Gastroesophageal sphincter (tissue), 4 donors: ENCODE data around the gene MIB2. TPM values are rescaled to one million over a fixed set of nuclear protein-coding genes. Genes with fewer than 3 reads are reported as not detected.
"Not testable (repeated sequence)": the region's sequence is repeated elsewhere in the genome, so short reads cannot be mapped to it uniquely, and the experiment has no call there.

Experiments
- ATAC-seq: fragments of 150-250 bp; one replicate; pipeline ENCODE4 v1.9.1; 2016; ENCODE audit warnings: mild to moderate bottlenecking, moderate library complexity
- H3K27ac ChIP-seq, 4 donors: fragments of 200-600 bp; sonication (generic) in 3 of 4; 1 replicate in 3 of 4; 2 replicates in 1 of 4; pipeline ENCODE4 v1.5.1; 2016 to 2019
- H3K27me3 ChIP-seq: fragments of 200-600 bp; sonication (generic); one replicate; pipeline ENCODE4 v1.5.1; 2019
- H3K36me3 ChIP-seq, 2 donors: fragments of 200-600 bp; sonication (generic); one replicate each; pipeline ENCODE4 v1.5.1; 2019; ENCODE audit warnings: control low read depth in 1 of 2
- H3K4me1 ChIP-seq, 3 donors: fragments of 200-600 bp; sonication (generic); 1 replicate in 2 of 3; 2 replicates in 1 of 3; pipeline ENCODE4 v1.5.1; 2016 to 2019; ENCODE audit warnings: control low read depth in 2 of 3
- H3K4me3 ChIP-seq, 2 donors: fragments of 200-600 bp; sonication (generic); one replicate each; pipeline ENCODE4 v1.5.1; 2019; ENCODE audit warnings: mild to moderate bottlenecking in 1 of 2, moderate library complexity in 1 of 2
- H3K9me3 ChIP-seq, 3 donors: fragments of 200-600 bp; sonication (generic); one replicate each; pipeline ENCODE4 v1.5.1; 2017 to 2019; ENCODE audit warnings: control low read depth in 2 of 3
- EP300 ChIP-seq: sonication (generic); formaldehyde crosslinking; IDR thresholded peaks from one replicate; pipeline ENCODE4 v1.6.1; 2017; ENCODE audit warnings: antibody characterized with exemption, mild to moderate bottlenecking
- POLR2A ChIP-seq, 2 donors: fragments of 450-650 bp; IDR thresholded peaks; one replicate each; pipeline ENCODE4 v1.6.1; 2017; ENCODE audit warnings: antibody characterized with exemption in 2 of 2, mild to moderate bottlenecking in 2 of 2, moderate library complexity in 1 of 2
- POLR2AphosphoS5 ChIP-seq: sonication (generic); formaldehyde crosslinking; IDR thresholded peaks from one replicate; pipeline ENCODE4 v1.6.1; 2017; ENCODE audit warnings: antibody characterized with exemption
- WGBS, 2 donors: methylation state at CpG; one replicate each; pipeline ENCODE4 v1.1.5; 2018; ENCODE audit warnings: low coverage in 1 of 2; 5-methylcytosine and 5-hydroxymethylcytosine counted together
- total RNA-seq, 4 donors: library from RNA; depleted of rRNA; stranded (reverse); fragments of >200 nt; gene quantifications; one replicate each; pipeline ENCODE4 v1.1.0, GENCODE V29; 2016
- TF ChIP-seq, protein P1 (sequence below), 4 experiments: fragments of 200-600 bp in 2 of 4; fragments of 450-650 bp in 2 of 4; sonication (generic) in 1 of 4; IDR thresholded peaks; one replicate each; pipeline ENCODE4 v1.5.1; 2017 to 2019; ENCODE audit warnings: antibody characterized with exemption in 4 of 4, mild to moderate bottlenecking in 2 of 4, moderate library complexity in 2 of 4

The MIB2 gene
- total RNA-seq, 4 donors from 2014 or later, result 51.4 to 85.3 (median 69.3) TPM

DNA sequence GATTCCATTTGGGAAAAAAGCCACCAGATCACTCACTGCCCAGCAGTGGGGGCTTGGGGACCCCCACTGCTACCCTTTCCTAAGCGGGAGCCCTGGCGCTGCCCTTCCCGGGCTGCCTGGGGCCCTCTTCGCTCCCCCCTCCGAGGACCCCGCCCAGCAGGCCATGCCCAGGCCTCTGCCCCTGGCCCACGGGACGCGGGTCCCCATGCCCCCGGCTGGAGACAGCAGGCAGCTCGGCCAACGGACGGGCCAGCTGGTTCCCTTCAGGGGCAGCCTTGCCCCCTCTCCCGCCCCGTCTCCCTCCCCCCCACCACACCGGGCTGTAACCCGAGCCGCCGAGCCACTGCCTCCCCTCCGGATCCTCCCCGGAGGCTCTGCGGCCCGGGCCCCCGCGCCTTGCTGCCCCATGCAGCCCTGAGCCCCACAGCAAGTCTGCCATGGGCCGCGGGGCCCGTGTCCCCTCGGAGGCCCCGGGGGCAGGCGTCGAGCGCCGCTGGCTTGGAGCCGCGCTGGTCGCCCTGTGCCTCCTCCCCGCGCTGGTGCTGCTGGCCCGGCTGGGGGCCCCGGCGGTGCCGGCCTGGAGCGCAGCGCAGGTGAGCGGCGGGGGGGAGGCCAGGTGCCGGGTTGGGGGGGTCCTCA is 16.6 kb downstream of the MIB2 start, which contains the start of gene MMP23B:
Gene MMP23B, plus strand, starts transcription at position 392 of the 639 bp plus-strand sequence. Its CDS starts 46 bp downstream, at position 438.
- no peaks in the 10 kb centered on the region for H3K9me3 ChIP-seq
- H3K27ac ChIP-seq, result peak within 1 kb of the TSS in 3 of 4 donors; percentile 78 to 88 (median 83)
- peak; percentile 12 for ATAC-seq
- H3K27me3 ChIP-seq, result peaks cover 41% of the 10 kb centered on the region
- H3K4me1 ChIP-seq, result peaks cover 0 to 27% (median 9%) of the 10 kb centered on the region in 3 donors
- TF ChIP-seq, protein P1, sequence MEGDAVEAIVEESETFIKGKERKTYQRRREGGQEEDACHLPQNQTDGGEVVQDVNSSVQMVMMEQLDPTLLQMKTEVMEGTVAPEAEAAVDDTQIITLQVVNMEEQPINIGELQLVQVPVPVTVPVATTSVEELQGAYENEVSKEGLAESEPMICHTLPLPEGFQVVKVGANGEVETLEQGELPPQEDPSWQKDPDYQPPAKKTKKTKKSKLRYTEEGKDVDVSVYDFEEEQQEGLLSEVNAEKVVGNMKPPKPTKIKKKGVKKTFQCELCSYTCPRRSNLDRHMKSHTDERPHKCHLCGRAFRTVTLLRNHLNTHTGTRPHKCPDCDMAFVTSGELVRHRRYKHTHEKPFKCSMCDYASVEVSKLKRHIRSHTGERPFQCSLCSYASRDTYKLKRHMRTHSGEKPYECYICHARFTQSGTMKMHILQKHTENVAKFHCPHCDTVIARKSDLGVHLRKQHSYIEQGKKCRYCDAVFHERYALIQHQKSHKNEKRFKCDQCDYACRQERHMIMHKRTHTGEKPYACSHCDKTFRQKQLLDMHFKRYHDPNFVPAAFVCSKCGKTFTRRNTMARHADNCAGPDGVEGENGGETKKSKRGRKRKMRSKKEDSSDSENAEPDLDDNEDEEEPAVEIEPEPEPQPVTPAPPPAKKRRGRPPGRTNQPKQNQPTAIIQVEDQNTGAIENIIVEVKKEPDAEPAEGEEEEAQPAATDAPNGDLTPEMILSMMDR (IDR thresholded peaks at IDR 0.05), result no peak
- TF ChIP-seq POLR2A (IDR thresholded peaks at IDR 0.05) (no peak), POLR2AphosphoS5 (no peak), EP300 (no peak)
- peak within 1 kb of the TSS in 1 of 2 donors; percentile 45 for H3K4me3 ChIP-seq
- H3K36me3 ChIP-seq, result peaks cover 0 to 45% of the 10 kb centered on the region in 2 donors
- WGBS, 2 donors, result no CpG with 5 or more reads among the region's 48 CpGs

DNA sequence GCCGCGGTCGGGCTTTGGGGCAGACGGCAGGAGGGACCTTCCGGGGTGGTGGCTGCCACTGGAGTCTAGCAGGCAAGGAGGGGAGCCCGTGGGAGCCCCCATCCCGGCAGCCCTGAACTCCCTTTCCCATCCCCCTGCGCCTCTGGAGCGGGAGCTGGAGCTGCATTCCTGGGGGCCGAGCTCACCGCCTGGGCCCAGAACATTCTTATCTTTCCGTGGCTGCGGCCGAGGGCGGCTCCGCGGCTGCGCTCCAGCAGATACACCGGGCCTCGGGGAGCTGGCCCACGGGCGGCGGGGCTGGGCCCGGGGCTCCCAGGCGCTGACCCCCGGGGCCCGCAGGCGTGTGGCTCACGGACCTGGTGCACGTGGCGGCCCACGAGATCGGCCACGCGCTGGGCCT is 18.1 kb downstream of the MIB2 start:
- ATAC-seq, H3K4me3 ChIP-seq, H3K27ac ChIP-seq, H3K9me3 ChIP-seq: not testable (repeated sequence)
- WGBS, 2 donors, result no CpG with 5 or more reads among the region's 35 CpGs
- Histone ChIP-seq H3K4me1 (peaks cover 0 to 27% (median 9%) of the 10 kb centered on the region in 3 donors), H3K36me3 (peaks cover 0 to 44% of the 10 kb centered on the region in 2 donors), H3K27me3 (peaks cover 39% of the 10 kb centered on the region)

DNA sequence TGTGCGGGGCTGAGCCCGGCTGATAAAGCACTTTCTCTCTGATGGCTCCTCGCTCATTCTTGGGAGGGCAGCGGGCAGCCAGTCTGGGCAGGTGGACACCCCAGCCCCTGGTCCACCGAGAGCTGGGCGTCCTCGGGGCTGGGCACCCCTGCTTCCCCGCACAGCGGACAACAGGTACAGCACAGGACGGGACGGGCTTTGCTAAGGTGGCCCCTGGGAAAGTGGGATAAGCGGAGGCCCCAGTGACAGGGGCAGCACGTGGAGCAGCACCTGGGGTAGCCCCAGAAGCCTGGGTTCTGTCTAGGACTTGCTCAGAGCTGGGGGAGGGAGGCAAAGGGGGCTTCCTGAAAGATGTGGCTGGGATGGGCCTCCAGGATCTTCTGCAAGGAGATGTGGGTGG is 19.3 kb downstream of the MIB2 start:
- WGBS, 2 donors, result 60% methylated on average over 1 of the region's 13 CpGs; no CpG with 5 or more reads in 1 of the 2 donors
- Histone ChIP-seq H3K27me3 (peaks cover 27% of the 10 kb centered on the region), H3K36me3 (peaks cover 0 to 42% of the 10 kb centered on the region in 2 donors), H3K4me1 (peaks cover 0 to 27% (median 9%) of the 10 kb centered on the region in 3 donors)
- H3K27ac ChIP-seq, ATAC-seq, H3K4me3 ChIP-seq, H3K9me3 ChIP-seq: not testable (repeated sequence)

DNA sequence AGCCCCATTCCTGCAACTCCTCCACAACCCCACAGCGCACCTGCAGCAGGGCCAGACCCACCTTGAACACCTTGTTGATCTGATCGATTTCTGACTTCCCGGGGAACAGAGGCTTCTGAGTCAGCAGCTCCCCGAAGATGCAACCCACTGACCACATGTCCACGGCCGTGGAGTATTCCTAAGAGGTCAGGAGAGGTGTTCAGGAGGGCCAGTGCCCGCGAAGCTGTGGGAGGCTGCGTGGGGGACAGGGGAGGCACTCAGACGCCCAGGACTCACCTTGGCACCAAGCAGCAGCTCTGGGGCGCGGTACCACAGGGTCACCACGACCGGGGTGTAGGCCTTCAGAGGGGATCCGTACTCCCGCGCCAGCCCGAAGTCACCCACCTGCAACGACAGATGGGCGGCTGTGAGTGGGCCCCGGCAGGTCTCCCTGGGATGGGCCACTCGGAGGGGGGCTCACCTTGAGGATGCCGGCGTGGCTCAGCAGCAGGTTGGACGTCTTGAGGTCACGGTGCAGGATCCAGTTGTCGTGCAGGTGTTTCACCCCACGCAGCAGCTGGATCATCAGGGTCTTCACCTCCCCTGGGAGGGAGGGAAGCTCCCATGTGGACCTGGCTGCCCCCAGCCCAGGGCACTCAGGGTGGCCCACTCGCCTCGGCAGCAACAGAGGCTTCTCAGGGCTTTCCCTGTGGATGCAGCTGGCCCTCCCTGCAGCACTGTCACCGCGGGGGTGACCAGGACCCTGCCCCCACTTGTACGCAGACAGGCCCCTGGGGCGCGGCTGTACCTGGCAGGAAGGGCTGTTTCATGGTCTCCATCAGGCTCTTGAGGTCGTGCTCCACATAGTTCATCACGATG is 21.6 kb downstream of the MIB2 start:
- H3K27ac ChIP-seq, ATAC-seq, H3K4me3 ChIP-seq, H3K4me1 ChIP-seq, H3K27me3 ChIP-seq, H3K9me3 ChIP-seq: not testable (repeated sequence)
- H3K36me3 ChIP-seq, result peaks cover 0 to 51% of the 10 kb centered on the region in 2 donors
- no CpG with 5 or more reads among the region's 37 CpGs for WGBS, 2 donors

DNA sequence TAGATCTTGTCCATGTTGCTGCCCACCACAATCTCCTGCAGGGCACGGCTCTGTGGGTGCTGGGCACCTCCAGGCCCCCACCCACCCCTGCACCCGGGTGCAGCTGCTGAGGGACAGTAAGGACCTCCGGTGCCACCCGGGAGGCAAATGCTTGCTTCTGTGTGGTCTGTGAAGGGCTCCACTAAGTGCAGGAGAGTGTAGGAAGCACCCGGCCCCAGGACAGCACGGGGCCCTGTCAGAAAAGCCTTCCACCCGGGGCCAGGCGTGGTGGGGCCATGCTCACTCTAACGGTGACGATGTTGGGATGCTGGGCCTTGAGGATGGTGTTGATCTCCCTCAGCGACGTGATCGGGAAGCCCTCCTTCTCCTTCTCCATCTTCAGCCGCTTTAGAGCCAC is 22.2 kb downstream of the MIB2 start:
- H3K4me1 ChIP-seq, ATAC-seq, H3K27ac ChIP-seq, H3K27me3 ChIP-seq, H3K9me3 ChIP-seq, H3K4me3 ChIP-seq: not testable (repeated sequence)
- no CpG with 5 or more reads among the region's 14 CpGs for WGBS, 2 donors
- H3K36me3 ChIP-seq, result peaks cover 0 to 51% of the 10 kb centered on the region in 2 donors

DNA sequence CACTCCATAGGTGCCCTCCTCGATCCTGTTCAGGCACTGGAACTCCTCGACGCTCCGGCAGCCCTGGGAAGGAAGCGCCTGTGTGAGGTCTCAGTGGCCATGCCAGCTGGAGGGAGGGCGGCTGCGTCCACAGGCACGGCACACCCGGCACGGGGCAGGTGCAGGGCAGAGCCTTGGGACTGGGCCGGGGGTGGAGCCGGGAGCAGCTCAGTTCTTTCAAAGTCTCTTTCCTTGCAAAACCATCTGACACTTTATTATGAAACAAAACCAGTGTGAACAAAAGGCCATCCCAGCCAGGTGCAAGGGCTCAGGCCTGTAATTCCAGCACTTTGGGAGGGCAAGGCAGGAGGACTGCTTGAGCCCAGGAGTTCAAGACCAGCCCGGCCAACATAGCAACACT is 23.2 kb downstream of the MIB2 start:
- not testable (repeated sequence) for H3K4me1 ChIP-seq, H3K9me3 ChIP-seq, ATAC-seq, H3K4me3 ChIP-seq, H3K27me3 ChIP-seq, H3K27ac ChIP-seq
- no CpG with 5 or more reads among the region's 13 CpGs for WGBS, 2 donors
- peaks cover 0 to 51% of the 10 kb centered on the region in 2 donors for H3K36me3 ChIP-seq

DNA sequence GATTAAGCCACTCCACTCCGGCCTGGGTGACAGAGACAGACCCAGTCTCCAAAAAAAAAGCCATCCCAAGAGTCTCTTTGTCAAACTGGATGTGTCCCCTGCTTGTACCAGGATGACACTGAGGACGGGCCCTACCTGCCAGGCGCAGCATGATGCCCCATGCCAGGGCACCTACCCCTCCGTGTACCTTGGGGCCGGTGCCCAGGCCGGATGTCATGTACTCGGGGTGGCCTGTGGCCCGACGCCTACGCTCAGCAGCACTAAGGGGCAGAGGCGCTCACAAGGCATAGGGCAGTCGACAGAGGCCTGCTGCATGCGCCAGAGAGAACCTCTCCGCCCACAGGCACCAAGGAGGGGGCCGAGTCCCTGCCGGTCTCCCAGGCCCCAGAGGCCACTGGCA is 24.1 kb downstream of the MIB2 start:
- H3K4me3 ChIP-seq, ATAC-seq, H3K27ac ChIP-seq, H3K9me3 ChIP-seq, H3K4me1 ChIP-seq, H3K27me3 ChIP-seq: not testable (repeated sequence)
- 100% methylated on average over 1 of the region's 16 CpGs; no CpG with 5 or more reads in 1 of the 2 donors for WGBS, 2 donors
- H3K36me3 ChIP-seq, result peaks cover 0 to 51% of the 10 kb centered on the region in 2 donors

DNA sequence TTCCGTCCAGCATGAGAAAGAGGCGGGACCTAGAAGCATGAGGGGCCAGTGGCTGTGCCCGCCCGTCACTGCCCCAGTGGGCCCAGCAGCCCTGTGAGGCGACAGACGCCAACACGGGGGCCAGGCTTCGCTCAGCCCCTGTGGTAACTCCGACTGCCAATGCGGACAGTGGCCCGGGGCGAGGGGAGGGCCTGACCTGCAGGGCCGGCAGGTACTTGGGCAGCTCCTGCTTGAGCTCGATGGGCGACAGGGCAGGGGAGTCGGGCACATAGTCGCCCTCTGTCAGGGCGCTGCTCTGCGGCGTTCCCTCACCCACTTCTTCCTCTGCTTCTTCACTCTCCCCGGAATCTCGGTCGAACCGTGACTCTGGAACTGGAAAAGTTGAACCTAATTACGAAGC is 24.8 kb downstream of the MIB2 start:
- peaks cover 0 to 51% of the 10 kb centered on the region in 2 donors for H3K36me3 ChIP-seq
- not testable (repeated sequence) for H3K4me3 ChIP-seq, H3K4me1 ChIP-seq, ATAC-seq, H3K27ac ChIP-seq, H3K9me3 ChIP-seq, H3K27me3 ChIP-seq
- no CpG with 5 or more reads among the region's 25 CpGs for WGBS, 2 donors

DNA sequence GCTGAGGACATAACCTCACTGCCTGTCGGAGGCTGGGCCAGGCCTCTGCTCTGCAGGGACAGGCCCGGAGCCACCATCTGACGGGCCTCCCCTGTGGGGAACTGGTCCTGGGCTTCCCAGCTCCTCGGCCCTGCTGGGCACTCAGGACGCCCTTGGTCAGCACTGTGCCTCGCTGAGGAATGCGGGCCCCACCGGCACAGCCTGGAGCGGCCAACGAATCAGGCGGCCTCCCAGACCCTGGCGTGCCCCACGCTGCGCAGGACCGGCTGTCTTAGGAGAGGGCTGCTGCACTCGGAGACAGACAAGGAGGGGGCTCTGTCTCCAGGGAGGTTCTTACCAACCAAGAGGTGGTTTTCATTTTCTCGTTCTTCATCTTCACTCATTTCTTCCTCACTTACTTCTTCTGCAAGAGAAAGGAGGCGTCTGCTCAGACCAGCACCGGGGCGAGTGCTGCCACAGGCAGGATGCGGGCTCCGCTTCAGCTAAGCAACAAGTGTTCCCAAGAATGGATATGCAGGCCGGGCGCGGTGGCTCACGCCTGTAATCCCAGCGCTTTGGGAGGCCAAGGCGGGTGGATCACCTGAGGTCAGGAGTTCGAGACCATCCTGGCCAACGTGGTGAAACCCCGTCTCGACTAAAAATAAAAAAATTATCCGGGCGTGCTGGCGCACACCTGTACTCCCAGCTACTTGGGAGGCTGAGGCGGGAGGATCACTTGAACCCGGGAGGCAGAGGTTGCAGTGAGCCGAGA is 25.6 kb downstream of the MIB2 start:
- not testable (repeated sequence) for H3K27me3 ChIP-seq, ATAC-seq, H3K9me3 ChIP-seq, H3K4me3 ChIP-seq, H3K4me1 ChIP-seq, H3K27ac ChIP-seq
- WGBS, 2 donors, result 90% methylated on average over 8 of the region's 38 CpGs; no CpG with 5 or more reads in 1 of the 2 donors
- peaks cover 0 to 54% of the 10 kb centered on the region in 2 donors for H3K36me3 ChIP-seq

DNA sequence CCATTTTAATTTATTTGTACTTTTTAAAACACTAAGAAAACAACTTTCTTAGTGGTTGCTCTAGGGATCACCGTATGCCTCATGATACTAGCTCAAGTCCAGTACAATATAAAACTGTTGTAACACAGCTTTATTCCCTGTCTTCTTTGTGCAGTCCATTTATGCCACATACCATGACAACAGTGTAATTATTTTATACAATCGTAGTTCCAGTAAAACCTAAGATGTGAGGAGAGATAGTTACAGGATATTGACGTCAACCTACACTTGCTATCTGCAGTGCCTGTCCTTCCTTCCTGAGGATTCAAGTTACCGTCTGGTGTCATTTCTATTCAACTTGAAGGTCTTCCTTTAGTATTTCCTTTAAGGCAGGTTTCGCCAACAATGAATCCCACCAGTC is 31.0 kb downstream of the MIB2 start:
- 71 to 74% methylated on average over 3 to 4 of the region's 5 CpGs for WGBS, 2 donors
- not testable (repeated sequence) for H3K4me1 ChIP-seq, H3K9me3 ChIP-seq, H3K27ac ChIP-seq, ATAC-seq, H3K4me3 ChIP-seq, H3K27me3 ChIP-seq
- H3K36me3 ChIP-seq, result peaks cover 0 to 57% of the 10 kb centered on the region in 2 donors

DNA sequence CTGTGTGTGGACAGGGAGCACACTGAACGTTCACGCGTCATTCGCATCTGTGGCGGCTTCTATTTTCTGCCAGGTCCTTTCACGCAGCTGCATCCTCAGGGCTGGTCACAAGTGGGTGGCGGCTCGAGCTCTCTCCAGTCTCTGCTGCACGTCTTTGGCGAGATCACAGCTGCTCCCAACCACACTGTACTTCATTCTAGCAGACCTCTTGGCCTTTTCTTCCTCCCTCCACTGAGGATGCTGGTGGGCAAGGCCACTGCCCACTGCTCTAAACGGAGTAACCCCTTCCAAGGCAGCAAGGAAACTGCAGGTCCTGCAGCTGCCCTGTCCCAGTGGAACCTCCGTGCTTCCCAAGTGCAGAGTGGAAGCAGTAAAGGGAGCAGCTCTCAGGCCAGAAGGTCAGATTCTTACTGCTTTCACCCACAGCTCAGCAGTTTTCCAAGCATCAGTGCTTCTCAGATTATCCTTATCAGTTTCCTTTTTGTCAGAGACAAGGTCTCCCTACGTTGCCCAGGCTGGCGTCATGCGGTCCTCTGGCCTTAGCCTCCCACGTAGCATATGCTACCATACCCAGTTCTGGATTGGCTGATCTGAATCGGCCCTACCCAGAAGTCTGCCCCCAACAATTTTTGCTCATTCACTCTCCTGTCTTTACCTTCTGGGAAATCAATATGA is 32.4 kb downstream of the MIB2 start:
- H3K9me3 ChIP-seq, H3K4me1 ChIP-seq, H3K27me3 ChIP-seq, ATAC-seq, H3K4me3 ChIP-seq, H3K27ac ChIP-seq: not testable (repeated sequence)
- 90 to 96% methylated on average over 6 to 7 of the region's 17 CpGs for WGBS, 2 donors
- H3K36me3 ChIP-seq, result peaks cover 0 to 68% of the 10 kb centered on the region in 2 donors
